Heart left ventricle (tissue), 16 donors: ENCODE results near the gene MRPL4. TPM values are rescaled to one million over a fixed set of nuclear protein-coding genes. Genes with fewer than 3 reads are reported as not detected.

ENCODE experiments used
- ATAC-seq, 4 donors: fragments of 200-7000 bp; cut with Tn5 transposase; one replicate each; pipeline ENCODE4 v1.9.1; 2020 to 2022; ENCODE audit warnings: moderate library complexity in 4 of 4, mild to moderate bottlenecking in 3 of 4, moderate number of reproducible peaks in 1 of 4
- DNase-seq, 5 donors: peaks; one replicate each; pipeline ENCODE4 v3.0.0-alpha.2; 2020
- H3K27ac ChIP-seq, 12 donors: fragments of 200-600 bp; sonication (generic) in 4 of 12; one replicate each; pipeline versions ENCODE4 v1.5.0 to v1.8.0; 2016 to 2022; ENCODE audit warnings: mild to moderate bottlenecking in 2 of 12
- H3K27me3 ChIP-seq, 9 donors: fragments of 200-600 bp; sonication (generic) in 2 of 9; one replicate each; pipeline versions ENCODE4 v1.5.1 to v1.8.0; 2016 to 2022; ENCODE audit warnings: mild to moderate bottlenecking in 3 of 9
- H3K36me3 ChIP-seq, 9 donors: fragments of 200-600 bp; sonication (generic) in 2 of 9; one replicate each; pipeline versions ENCODE4 v1.5.0 to v1.8.0; 2018 to 2022; ENCODE audit warnings: mild to moderate bottlenecking in 2 of 9
- H3K4me1 ChIP-seq, 12 donors: fragments of 200-600 bp; sonication (generic) in 4 of 12; one replicate each; pipeline versions ENCODE4 v1.5.0 to v1.8.0; 2016 to 2022; ENCODE audit warnings: mild to moderate bottlenecking in 3 of 12
- H3K4me3 ChIP-seq, 12 donors: fragments of 200-600 bp; sonication (generic) in 4 of 12; one replicate each; pipeline versions ENCODE4 v1.5.0 to v1.8.0; 2017 to 2022; ENCODE audit warnings: mild to moderate bottlenecking in 9 of 12, moderate library complexity in 4 of 12
- H3K9me3 ChIP-seq, 12 donors: fragments of 200-600 bp; sonication (generic) in 4 of 12; one replicate each; pipeline versions ENCODE4 v1.5.0 to v1.8.0; 2016 to 2022; ENCODE audit warnings: mild to moderate bottlenecking in 1 of 12
- CTCF ChIP-seq, 12 donors: fragments of 200-600 bp; sonication (generic) in 4 of 12; IDR thresholded peaks; one replicate each; pipeline versions ENCODE4 v1.5.0 to v1.8.0; 2018 to 2022; ENCODE audit warnings: antibody characterized with exemption in 12 of 12, mild to moderate bottlenecking in 5 of 12
- POLR2A ChIP-seq, 2 donors: fragments of 450-650 bp; IDR thresholded peaks; one replicate each; pipeline ENCODE4 v1.6.1; 2017; ENCODE audit warnings: antibody characterized with exemption in 2 of 2, mild to moderate bottlenecking in 2 of 2, moderate library complexity in 2 of 2
- WGBS, 4 donors: extraction: QIAGEN DNeasy Blood & Tissue Kit in 2 of 4; methylation state at CpG; one replicate each; pipeline versions ENCODE4 v1.1.5 to v1.1.7; 2013 to 2018; 5-methylcytosine and 5-hydroxymethylcytosine counted together
- intact Hi-C, 10 donors: fragments of 100-400 bp; cut with DNase I; formaldehyde crosslinking; loops; one replicate each; pipeline versions ENCODE4 v1.11.1 to v1.14.2; 2022
- polyA plus RNA-seq, 2 donors: library from polyadenylated mRNA; stranded (reverse); fragments of 200-250 nt; gene quantifications; one replicate each; pipeline ENCODE4 v1.2.3, GENCODE V29; 2013
- total RNA-seq, 9 donors: library from RNA; depleted of rRNA in 2 of 9; stranded (reverse); fragments of >200 nt in 2 of 9; fragmentation: NEBNext Ultra II Directional in 3 of 9; extraction: Animal tissue kit (Norgen Biotek cat#: 25700) in 3 of 9; gene quantifications; one replicate each; pipeline versions ENCODE4 v1.1.0 to v1.2.4, GENCODE V29; 2016 to 2023
- donor health status: ischemic (EF 13 %, LVEDD 7.1; RV severe dilation, severe dysfunction).
- donor health status: healthy with polysubstance abuse.
- donor health status: DM: no; HTN: yes; CAD: no.
- donor health status: DM: no; HTN: no; CAD: no.
- donor health status: ischemic (EF 25% LVEDD 6.9; RV normal size, moderate dysfunction).
- donor health status: ischemic (EF 25% LVEDD 5.7; RV mildly dilated, moderate dysfunction).
- donor health status: healthy.
- donor health status: DM: yes; HTN: yes; CAD: no.
- donor health status: ischemic (EF 35%, LVEDD 5.7; RV mildly dilated, moderate dysfunction).
- donor health status: nonischemic (EF 11% LVEDD 7.7; RV severe dilation, severe dysfunction).
- donor health status: DM: yes; HTN: yes; CAD: no.
- donor health status: PGD.
- donor health status: ischemic (EF 29% LVEDD 5.4; RV normal size, mild dysfunction).
- donor health status: nonischemic (EF 23%, LVEDD 6.1; RV moderate dilation, normal function).

The MRPL4 gene
- total and polyA plus RNA-seq, 11 donors = 37.7 to 123 (median 68.2) TPM

GRCh38 chr19:10284960-10285278 lies 32.9 kb downstream of the MRPL4 start:
- Histone ChIP-seq H3K9me3 (no peaks in the 10 kb centered on the region), H3K27me3 (peaks cover 9 to 33% (median 24%) of the 10 kb centered on the region in 9 donors), H3K4me1 (peaks cover 0 to 58% (median 35%) of the 10 kb centered on the region in 12 donors), H3K4me3 (no peak overlapping the region), H3K36me3 (peaks cover 0 to 63% (median 27%) of the 10 kb centered on the region in 9 donors), H3K27ac (no peak overlapping the region)
- no peak for ATAC-seq
- TF ChIP-seq CTCF (IDR thresholded peaks at IDR 0.05) = no peak
- TF ChIP-seq POLR2A (IDR thresholded peaks at IDR 0.05) = no peak
- DNase-seq = no peak
- 95 to 97% (median 96%) methylated on average over 13 of the region's 13 CpGs for WGBS, 4 donors
- intact Hi-C loops = loop anchor here in 1 of 10 donors (5.0 kb wide), 1 partner anchor 47 kb away; the partner anchor contains the start of gene RAVER1

- Histone ChIP-seq H3K27ac (peak overlapping the region in 1 of 12 donors; percentile 66), H3K36me3 (peaks cover 0 to 58% (median 27%) of the 10 kb centered on the region in 9 donors), H3K4me3 (no peak overlapping the region), H3K4me1 (peaks cover 0 to 59% (median 38%) of the 10 kb centered on the region in 12 donors), H3K9me3 (no peaks in the 10 kb centered on the region), H3K27me3 (peaks cover 10 to 38% (median 28%) of the 10 kb centered on the region in 9 donors)
- ATAC-seq (no peak), DNase-seq (no peak)
- no peak for TF ChIP-seq POLR2A (IDR thresholded peaks at IDR 0.05)
- TF ChIP-seq CTCF (IDR thresholded peaks at IDR 0.05) = no peak
- WGBS, 4 donors = 93 to 100% (median 97%) methylated on average over 4 of the region's 4 CpGs
- intact Hi-C loops = loop anchor here in 1 of 10 donors (5.0 kb wide), 1 partner anchor 47 kb away; the partner anchor contains the start of gene RAVER1
Observed at GRCh38 chr19:10285393-10285792, 33.4 kb downstream of the MRPL4 start.

DNA sequence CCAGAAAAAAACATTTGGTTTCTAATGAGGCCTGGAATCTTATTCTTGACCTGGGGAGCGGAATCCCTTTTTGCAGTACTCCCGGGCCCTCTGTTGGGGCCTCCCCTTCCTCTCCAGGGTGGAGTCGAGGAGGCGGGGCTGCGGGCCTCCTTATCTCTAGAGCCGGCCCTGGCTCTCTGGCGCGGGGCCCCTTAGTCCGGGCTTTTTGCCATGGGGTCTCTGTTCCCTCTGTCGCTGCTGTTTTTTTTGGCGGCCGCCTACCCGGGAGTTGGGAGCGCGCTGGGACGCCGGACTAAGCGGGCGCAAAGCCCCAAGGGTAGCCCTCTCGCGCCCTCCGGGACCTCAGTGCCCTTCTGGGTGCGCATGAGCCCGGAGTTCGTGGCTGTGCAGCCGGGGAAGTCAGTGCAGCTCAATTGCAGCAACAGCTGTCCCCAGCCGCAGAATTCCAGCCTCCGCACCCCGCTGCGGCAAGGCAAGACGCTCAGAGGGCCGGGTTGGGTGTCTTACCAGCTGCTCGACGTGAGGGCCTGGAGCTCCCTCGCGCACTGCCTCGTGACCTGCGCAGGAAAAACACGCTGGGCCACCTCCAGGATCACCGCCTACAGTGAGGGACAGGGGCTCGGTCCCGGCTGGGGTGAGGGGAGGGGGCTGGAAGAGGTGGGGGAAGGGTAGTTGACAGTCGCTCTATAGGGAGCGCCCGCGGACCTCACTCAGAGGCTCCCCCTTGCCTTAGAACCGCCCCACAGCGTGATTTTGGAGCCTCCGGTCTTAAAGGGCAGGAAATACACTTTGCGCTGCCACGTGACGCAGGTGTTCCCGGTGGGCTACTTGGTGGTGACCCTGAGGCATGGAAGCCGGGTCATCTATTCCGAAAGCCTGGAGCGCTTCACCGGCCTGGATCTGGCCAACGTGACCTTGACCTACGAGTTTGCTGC lies 35.1 kb downstream of the MRPL4 start, which contains the start of gene ICAM4:
ICAM4 (plus strand) TSS at position 153 of the 935 bp plus-strand sequence; CDS start at position 211, 58 bp downstream.
- 2 to 4% (median 3%) methylated on average over 43 to 59 of the region's 59 CpGs for WGBS, 4 donors
- TF ChIP-seq POLR2A (IDR thresholded peaks at IDR 0.05) (no peak), CTCF (IDR thresholded peaks at IDR 0.05) (no peak)
- Histone ChIP-seq H3K27me3 (peaks cover 12 to 55% (median 44%) of the 10 kb centered on the region in 9 donors), H3K36me3 (peaks cover 0 to 41% (median 27%) of the 10 kb centered on the region in 9 donors), H3K4me3 (peak within 1 kb of the TSS in 9 of 12 donors; percentile 28 to 45 (median 39)), H3K27ac (peak within 1 kb of the TSS in 10 of 12 donors; percentile 14 to 76 (median 50)), H3K9me3 (no peaks in the 10 kb centered on the region), H3K4me1 (peaks cover 4 to 76% (median 54%) of the 10 kb centered on the region in 12 donors)
- ATAC-seq = peak; percentile 70 to 85 (median 71)
- intact Hi-C loops = loop anchor here in 1 of 10 donors (5.0 kb wide), 1 partner anchor 45 kb away; the partner anchor contains the start of gene RAVER1
- peak; percentile 84 to 92 (median 85) for DNase-seq
